Neural cell (in vitro differentiated cells): Measurements from ENCODE around the gene CFAP45.

Experiments used
- CTCF ChIP-seq: fragments of 450-650 bp; IDR thresholded peaks from 2 replicates; pipeline ENCODE4 v1.5.1; 2014; ENCODE audit warnings: antibody characterized with exemption, mild to moderate bottlenecking, moderate library complexity; ENCODE audit not compliant: poor library complexity, severe bottlenecking
- TF ChIP-seq, protein P1 (sequence below): IDR thresholded peaks from 2 replicates; pipeline ENCODE4 v1.6.1; 2012; ENCODE audit warnings: borderline replicate concordance

GRCh38 chr1:159851407-159851806 lies 48.6 kb downstream of the CFAP45 start:
- TF ChIP-seq, protein P1, sequence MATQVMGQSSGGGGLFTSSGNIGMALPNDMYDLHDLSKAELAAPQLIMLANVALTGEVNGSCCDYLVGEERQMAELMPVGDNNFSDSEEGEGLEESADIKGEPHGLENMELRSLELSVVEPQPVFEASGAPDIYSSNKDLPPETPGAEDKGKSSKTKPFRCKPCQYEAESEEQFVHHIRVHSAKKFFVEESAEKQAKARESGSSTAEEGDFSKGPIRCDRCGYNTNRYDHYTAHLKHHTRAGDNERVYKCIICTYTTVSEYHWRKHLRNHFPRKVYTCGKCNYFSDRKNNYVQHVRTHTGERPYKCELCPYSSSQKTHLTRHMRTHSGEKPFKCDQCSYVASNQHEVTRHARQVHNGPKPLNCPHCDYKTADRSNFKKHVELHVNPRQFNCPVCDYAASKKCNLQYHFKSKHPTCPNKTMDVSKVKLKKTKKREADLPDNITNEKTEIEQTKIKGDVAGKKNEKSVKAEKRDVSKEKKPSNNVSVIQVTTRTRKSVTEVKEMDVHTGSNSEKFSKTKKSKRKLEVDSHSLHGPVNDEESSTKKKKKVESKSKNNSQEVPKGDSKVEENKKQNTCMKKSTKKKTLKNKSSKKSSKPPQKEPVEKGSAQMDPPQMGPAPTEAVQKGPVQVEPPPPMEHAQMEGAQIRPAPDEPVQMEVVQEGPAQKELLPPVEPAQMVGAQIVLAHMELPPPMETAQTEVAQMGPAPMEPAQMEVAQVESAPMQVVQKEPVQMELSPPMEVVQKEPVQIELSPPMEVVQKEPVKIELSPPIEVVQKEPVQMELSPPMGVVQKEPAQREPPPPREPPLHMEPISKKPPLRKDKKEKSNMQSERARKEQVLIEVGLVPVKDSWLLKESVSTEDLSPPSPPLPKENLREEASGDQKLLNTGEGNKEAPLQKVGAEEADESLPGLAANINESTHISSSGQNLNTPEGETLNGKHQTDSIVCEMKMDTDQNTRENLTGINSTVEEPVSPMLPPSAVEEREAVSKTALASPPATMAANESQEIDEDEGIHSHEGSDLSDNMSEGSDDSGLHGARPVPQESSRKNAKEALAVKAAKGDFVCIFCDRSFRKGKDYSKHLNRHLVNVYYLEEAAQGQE: no peak
- no peak for TF ChIP-seq CTCF
